Activated naive CD4-positive, alpha-beta T cell treated with Interleukin-2 at 50 U/mL for 16 hours (primary cell): ENCODE data around the gene MDFIC.

Experiments used
- DNase-seq: peaks from one replicate; pipeline ENCODE4 v3.0.0-alpha.2; 2020

MDFIC gene

DNA sequence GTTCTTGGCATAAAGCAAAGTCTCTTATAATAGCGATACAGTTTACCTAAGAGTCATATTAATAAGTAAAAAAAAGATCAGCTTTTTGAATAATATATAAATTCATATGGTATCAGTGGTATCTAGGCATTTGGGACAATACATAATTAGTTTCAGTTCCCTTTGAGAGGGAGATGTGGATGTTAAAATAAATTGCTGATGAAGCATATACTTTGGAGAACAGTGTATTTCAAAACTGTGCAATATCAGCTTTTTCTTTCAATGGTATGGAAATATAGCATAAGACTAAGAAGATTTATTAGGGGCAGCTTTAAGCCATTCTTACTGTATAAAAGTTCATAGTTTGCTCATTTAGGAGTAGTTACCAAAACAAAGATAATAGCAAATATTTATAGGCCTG lies 35.5 kb downstream of the MDFIC start:
- DNase-seq, result no peak

DNA sequence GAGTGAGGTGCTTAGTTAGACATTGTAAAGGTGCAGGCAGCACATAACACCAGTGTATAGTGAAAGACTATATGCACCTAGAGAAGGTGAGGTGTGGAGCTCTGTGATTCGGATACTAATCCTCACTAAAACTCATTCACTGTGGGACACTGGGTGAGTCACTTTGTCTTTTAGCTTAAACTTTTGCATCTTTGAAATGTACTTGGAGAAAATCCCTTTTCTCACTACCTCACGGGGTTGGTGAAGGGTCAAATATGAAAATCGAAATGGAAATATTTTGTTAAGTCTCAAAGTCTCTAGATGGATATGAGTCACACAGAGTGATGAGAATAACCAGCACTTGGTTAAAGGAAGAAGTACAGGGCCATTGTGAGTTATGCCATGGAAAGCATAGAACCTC lies 38.0 kb downstream of the MDFIC start:
- no peak for DNase-seq

DNA sequence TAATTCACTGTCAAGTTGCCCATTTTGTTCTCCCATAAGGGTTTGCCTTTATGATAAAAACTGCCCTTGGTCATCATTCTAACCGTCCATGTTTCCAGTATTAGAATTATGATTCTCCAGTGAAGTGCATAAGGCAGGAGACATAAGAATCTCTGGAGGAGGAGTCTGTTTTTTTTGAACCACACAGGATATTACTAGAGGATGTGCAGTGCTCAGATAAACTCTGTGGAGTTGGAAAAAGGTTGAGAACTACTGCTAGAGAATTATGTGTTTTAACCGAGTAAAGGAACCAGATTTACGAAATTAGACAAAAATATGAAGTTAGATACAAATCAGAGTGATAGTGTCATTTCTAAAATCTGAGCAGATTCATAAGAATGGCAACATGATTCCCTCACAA lies 40.5 kb downstream of the MDFIC start:
- no peak for DNase-seq

DNA sequence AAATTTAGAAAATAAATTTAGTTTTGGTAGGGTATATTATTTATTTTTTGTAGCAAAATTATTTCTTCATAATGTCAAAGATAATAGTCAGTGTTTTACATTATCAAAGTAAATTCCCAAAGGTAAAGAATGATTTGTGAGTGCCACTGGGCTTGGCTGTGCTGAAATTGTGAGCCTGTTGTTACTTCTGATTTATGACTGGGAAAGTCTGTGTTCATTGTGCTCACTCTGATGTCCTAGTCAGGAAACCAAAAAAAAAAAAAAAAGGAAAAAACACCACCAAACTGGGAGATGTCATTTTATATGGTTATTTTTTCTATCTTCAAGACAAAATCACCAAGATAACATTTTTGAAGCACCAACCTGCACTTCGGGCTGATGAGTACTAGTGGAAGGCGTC lies 44.3 kb downstream of the MDFIC start:
- DNase-seq, result no peak

DNA sequence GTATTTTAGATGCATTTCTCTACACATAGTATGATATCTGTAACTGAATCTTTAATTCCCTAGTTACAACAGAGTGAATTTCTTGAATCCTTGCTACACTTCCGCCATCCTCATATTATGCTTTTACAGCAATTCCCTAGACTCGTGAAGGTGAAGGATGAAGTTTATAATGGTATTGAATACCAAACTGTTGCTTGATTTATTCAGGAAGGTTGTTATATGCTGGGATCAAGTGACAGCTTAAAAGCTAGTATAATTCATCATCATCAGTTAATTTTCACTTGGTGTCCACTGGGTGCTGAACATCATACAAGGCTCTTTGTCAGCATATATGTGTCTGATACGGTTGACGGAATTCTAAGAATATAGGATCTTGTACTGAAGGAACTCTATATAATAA lies 47.2 kb downstream of the MDFIC start:
- DNase-seq, result no peak

DNA sequence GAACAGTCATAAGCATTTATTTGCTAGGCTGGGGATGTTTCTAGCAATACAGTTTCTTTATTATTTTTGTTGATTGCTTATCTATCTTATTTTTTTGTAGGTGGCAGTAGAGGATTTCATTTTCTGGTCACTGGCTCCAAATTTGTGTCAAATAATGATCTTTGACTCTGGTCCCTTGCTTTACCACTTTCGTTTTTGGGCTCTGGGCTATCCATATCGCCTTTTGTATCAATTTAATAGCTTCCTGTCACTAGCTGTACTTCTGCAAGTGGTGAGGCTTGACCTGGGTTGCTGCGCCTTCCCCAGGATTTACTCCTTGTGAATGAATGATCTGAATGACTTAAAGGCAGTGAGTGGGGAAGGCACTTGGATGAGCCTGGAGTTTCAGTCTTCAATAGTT lies 48.4 kb downstream of the MDFIC start:
- DNase-seq, result no peak

DNA sequence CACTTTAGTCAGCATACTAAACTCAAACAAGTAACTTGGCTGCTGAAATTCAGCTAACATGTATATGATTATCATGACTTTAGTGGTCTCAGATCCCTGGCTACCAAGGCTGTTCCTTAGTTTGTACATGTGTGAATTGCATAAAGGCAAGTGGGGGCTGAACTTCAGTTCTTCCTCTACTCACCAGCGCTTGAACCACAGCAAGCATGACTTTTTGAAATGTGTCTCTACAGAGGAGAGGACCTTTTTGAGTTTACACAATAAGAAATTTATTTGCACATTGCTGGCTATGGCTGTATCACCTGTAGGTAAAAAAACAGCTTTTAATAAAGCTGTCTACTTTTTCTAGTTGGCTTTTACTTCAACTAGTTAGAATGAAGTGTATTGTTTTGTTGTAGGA lies 48.8 kb downstream of the MDFIC start:
- DNase-seq, result no peak

DNA sequence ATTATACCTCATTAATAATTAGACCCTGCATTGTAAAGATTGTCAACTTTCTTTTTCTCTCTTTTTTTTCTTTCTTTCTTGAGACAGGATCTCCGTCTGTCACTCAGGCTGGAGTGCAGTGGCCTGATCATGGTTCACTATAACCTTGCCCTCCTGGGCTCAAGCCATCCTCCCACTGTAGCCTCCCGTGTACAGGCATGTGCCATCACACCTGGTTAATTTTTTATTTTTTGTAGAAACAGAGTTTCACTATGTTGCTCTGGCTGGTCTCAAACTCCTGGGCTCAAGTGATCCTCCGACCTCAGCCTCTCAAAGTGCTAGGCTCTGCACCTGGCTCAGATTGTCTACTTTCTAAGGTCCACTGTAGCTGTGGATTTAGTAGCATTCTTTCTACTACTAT lies 50.7 kb downstream of the MDFIC start:
- no peak for DNase-seq

DNA sequence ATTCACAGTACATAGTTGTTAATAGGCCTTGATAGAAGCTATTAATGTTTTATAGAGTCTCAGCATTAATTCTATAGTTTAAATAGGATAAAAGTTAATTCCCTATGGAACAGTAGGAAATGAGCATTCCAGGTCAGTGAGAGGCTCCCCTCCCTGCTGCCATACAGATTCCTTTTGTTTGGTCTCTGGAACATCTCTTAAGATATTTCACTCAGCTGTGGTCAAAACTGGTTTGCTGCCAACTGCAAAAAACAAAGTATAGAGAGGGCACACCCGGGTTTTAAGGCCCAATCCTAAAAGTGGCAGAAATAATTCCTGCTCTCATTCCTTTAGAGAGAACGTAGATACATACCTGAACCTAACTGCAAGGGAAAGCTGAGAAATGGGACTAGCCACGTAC lies 51.3 kb downstream of the MDFIC start:
- no peak for DNase-seq

DNA sequence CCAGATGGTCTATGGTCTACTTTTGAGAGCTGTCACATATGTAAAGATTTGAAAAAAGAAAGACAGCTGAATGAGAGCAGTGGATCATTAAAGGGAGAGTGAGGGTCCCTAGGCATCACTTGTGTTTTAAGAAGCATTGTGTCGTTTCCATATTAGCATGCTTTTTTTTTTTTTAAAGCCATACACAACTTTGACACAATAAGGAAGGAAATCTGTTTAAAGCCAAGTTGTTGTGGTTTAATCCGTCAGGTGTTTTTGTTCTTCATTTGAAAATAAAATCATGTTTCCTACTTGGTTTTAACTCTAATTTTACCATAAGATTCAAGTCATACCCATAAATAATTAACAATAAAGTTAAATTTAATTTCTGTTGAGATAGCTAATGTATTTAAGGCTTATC lies 53.5 kb downstream of the MDFIC start:
- DNase-seq, result no peak

DNA sequence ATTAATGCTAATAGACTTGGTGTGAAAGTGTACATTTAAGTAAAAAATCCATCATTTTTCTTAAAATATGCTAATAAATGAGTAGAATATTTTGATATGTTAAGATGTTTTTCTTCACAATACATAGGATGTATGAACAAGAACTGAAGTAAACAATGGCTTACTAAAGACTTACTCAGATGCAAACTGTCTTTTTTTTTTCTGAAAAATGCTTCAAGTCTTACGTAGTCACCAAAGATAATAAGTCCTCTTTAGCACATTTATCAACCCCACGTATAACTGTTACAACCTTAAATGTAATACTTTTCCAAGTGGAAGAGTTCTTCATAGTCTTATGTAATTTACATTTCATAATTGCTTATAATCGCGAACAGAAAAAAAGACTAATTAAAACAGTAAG lies 54.8 kb downstream of the MDFIC start:
- DNase-seq, result no peak

DNA sequence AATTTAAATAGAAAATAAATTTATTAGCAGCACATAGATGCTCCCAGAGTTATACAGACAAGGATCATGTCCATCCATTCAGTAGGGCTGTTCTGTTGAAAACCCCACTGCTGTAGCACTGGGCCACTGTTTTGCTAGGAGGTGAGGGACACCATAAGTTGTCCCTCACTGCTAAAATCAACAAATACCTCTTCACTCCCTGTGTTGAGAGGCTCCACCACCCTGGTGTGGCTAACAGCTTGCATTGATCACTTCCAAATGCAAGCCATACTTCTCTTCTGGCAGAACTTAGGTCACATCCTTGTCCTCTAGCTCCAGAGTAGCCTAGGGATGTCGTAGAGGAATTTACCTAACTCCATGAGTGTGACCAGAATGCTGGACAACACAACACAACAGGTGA lies 55.4 kb downstream of the MDFIC start:
- no peak for DNase-seq

DNA sequence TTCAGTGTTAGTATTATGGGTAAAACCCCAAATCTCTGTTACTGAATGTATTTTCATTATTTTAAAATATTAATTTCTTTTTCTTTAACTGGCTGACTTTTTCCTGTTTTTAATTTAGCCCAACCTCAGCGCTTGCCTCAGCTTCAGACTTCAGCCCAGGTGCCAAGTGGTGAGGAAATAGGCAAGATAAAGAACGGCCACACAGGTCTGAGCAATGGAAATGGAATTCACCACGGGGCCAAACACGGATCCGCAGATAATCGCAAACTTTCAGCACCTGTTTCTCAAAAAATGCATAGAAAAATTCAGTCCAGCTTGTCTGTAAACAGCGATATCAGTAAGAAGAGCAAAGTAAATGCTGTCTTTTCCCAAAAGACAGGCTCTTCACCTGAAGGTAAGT lies 57.5 kb downstream of the MDFIC start:
- no peak for DNase-seq

DNA sequence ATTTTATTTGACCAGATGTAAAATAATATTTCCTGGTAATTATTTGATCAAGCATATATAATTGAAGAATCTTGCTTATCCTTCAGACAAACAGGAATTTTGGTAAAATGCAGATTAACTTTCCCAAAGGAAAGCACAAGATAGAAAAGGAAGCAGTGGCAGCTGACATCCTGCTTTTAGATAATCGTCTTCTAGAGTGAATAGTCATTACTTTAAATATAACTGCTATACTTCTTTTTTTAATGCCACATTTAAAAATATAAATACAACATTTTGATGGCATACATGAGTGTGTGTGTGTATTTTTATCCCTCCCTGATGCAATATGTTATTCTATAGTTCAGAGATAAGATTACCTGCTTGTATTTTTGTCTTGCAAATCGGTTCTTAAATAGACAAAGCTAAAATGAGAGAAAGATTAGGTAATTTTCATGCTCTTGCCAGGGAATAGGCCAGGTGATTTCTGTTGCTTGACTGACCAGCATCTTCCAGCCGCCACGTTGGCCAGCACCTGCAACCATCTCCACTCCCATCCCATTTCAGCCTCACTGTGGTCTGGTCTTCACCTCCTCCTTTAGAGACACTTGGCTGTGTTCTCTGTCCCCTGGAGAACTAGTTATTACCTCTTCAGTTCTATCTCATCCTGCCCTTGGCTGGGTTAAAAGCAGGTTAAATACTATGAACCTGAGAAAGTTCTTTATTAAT lies 58.1 kb downstream of the MDFIC start:
- no peak for DNase-seq

DNA sequence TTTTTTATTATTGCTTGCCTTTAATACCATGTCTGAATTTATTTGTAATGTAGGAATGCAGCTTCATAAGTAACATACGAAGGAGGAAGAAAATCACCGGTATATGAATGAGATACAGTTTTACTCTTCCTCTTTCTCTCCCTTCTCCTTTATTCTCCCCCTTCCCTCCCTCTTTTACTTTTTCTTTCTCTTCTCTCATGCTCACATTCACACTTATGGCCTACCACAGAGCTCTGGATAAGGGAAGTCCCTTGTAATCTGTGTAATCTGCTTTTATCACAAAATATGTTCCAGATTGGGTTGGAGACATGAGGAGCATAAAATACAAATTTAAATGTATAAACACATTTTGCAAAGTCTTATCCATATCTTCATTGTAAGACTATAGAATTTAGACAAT lies 59.4 kb downstream of the MDFIC start:
- no peak for DNase-seq

DNA sequence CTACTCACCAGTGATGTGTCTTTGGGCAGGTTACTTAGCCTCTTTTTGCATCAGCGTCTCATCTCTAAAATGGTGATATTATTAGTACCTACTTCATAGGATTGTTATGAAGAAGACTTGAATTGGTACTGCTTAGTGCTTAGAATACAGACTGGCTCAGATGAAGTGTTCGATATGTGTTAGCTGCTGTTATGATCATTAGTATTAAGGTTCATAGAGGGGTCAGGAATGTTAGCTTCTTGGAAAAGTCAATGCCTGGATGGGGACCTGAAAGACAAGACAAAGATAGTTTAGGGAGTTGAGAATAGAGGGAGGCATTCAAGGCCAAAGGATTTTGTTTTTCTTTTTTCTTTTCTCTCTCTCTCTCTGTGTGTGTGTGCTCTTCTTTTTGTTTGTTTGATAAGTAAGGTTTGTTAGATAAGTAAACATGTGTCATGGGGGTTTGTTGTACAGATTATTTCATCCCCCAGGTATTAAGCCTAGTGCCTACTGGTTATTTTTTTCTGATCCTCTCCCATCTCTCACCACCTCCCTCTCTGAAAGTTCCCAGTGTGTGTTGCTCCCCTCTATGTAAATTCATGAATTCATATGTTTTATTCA lies 63.3 kb downstream of the MDFIC start:
- DNase-seq, result no peak

DNA sequence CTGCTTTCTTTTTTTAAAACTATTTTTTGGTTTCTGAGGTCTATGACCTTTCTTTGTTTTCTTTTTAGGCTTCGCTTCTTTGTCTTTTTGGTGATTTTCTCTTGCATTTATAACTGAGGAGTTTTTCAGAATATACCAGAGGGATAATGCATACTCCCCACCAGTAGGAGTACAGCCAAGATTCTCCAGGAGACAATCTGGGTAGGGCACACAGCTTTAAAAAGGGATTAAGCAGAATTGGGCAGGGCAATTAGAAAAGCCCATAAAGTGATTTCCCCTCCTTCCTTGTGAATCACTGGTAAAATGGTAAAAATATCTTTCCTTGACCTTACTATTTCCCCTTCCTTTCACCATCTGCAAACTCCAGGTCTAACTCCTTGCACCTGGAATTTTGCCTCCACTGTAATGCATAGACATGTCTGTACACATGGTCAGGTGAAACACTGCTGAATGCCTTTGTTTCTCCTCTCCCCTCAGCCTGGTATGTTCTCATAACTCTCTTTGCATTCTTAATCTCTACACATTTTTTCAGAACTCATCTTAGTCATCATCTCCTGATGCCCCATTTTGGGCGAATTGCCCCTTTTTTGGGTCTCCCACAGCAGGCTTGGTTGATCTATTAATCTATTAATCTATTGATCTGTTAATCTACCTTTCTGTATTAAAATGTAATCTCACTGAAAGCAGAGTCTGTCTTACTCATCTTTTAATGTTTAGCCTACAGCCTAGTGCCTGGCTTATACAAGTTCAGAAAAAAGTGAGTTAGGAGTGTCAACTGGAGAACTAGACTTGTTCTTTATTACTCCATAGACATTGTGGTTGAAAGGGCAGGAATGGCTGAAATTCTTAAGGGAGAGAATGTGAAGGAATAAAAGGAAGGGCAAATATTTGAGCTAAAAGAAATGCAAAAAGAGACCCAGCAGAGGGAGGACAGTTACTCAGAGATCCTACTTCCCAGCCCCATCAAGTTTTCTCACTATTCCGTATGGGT lies 64.6 kb downstream of the MDFIC start:
- DNase-seq, result no peak

DNA sequence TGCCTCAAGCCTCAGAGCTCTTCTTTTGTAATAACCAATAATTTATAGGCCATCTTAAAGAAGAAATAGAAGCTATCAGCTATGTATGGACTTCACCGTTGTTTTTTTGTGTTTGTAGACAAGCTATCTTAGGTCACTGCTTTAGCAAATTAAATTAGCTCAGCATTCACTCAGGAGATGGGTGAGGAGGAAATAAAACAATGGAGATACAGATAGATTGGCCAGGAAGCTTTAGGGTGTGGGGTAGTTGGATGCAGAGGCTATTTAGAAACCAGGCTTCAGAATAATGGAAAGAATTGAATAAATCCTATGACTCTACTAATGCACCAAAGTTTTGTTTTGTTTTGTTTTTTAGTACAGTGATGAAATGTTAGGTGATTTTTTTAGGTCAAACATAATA lies 66.1 kb downstream of the MDFIC start:
- no peak for DNase-seq

DNA sequence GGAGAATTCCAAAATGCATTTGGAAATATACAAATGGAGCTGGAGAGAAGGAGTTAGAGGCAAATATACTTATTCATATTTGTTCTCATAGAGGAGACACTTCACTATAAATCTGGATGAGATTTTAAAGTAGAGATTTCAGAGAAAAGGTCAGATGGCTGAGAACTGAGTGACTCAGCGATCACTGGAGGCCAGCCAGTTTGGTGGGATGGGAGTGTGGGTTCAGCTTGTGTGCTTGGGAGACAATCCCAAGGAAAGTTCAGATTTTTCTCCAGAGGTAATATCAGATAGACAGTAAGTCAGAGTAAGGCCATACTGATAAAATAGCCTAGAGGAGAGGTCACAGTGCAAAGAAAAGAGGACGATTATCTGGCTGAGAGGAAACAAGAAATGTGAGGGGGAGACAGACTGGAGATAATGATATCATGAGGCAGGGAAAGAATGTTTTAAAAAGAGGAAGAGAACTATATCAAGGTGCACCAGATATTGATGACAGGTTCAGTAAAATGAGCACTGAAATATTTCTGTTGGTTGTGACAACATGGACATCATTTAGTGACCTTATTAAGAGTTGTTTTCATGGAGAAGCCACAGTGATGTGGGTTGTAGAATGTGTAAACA lies 67.0 kb downstream of the MDFIC start:
- no peak for DNase-seq

DNA sequence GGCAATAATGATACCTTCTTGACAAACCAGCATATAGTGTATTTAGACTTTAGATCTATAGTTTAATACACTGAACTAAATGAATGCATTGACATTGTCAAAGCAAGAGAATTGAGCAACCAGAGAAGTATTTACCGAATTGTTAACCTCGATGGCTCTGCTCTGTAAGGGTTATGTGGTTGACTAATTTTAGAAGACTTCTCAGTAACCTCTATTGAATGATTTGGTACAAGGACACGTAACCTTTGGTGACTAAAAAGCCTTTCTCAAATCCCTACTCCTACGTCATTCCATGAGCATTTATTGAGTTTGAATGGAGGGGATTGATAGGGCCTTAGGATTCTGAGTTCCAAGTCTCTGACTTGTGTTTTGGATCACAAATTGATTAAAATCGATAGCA lies 67.6 kb downstream of the MDFIC start:
- no peak for DNase-seq

DNA sequence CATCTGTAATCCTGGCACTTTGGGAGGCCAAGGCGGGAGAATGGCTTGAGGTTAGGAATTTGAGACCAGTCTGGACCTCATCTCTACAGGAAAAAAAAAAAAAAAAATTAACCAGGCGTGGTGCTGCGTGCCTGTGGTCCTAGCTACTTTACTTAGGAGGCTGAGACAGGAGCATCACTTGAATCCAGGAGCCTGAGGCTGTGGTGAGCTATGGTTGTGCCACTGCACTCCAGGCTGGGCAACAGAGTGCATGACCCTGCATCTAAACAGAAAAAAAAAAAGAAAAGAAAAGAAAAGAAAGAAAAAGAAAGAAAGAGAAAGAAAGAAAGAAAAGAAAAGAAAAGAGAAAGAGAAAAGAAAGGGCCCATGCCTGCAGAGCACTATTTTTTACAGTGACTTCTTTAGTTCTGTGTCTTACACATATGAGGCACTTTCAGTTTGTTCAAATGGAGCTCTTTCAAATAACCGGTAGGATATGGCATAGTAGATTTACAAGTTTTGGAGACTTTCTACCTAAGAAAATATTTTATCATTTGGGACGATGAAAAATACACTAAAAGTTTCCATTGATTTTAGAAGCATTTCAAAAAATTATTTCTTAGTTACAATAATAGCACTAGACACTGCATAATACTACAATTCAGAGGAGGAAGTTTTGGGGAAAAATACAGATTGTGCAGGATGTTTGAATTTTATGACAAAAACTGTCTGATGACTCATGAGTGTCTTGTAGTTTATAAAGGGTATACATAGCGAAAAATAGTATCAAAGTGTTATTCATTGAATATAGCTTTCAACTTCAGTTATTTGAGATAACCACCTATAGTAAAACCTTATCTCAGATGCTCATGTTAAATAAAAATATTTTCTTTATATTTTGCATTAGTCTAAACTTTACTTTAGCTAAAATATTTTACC lies 75.9 kb downstream of the MDFIC start:
- DNase-seq, result no peak

DNA sequence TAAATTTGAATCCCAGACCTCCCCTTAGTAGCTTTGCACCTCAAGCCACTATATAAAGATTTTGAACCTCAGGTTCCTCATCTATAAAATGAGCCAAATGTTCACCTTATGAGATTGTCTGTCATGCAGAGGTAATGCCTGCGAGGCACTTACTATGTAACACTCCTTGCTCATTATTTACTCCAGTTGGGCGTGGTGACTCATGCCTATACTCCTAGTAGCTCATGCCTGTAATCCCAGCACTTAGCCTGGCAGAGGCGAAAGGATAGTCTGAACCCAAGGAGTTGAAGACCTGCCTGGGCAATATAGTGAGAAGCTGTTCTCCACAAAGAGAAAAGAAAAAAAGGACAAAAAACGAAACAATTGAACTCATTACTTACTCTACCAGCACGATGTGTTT lies 82.2 kb downstream of the MDFIC start:
- no peak for DNase-seq
